Ishikawa (cell line): ENCODE results near the gene ACRBP.

Experiments
- CEBPB ChIP-seq: IDR thresholded peaks from 2 replicates; pipeline ENCODE4 v1.6.1; 2012
- CREB1 ChIP-seq: IDR thresholded peaks from 2 replicates; pipeline ENCODE4 v1.6.1; 2012; ENCODE audit warnings: low read depth
- EGR1 ChIP-seq: IDR thresholded peaks from 2 replicates; pipeline ENCODE4 v1.6.1; 2012
- EP300 ChIP-seq: IDR thresholded peaks from 2 replicates; pipeline ENCODE4 v1.6.1; 2012; ENCODE audit warnings: borderline replicate concordance
- FOXM1 ChIP-seq: IDR thresholded peaks from 2 replicates; pipeline ENCODE4 v1.6.1; 2012; ENCODE audit warnings: low read depth, borderline replicate concordance
- NFIC ChIP-seq: IDR thresholded peaks from 2 replicates; pipeline ENCODE4 v1.6.1; 2012
- RAD21 ChIP-seq: IDR thresholded peaks from 2 replicates; pipeline ENCODE4 v1.6.1; 2012; ENCODE audit warnings: low read depth
- REST ChIP-seq: IDR thresholded peaks from 2 replicates; pipeline ENCODE4 v1.6.1; 2012; ENCODE audit warnings: low read depth, mild to moderate bottlenecking
- TAF1 ChIP-seq: IDR thresholded peaks from 2 replicates; pipeline ENCODE4 v1.6.1; 2012; ENCODE audit warnings: low read depth, mild to moderate bottlenecking
- TCF12 ChIP-seq: IDR thresholded peaks from 2 replicates; pipeline ENCODE4 v1.6.1; 2012; ENCODE audit warnings: low read depth
- TEAD4 ChIP-seq: IDR thresholded peaks from 2 replicates; pipeline ENCODE4 v1.6.1; 2012
- USF1 ChIP-seq: IDR thresholded peaks from 2 replicates; pipeline ENCODE4 v1.6.1; 2012
- YY1 ChIP-seq: IDR thresholded peaks from 2 replicates; pipeline ENCODE4 v1.6.1; 2012; ENCODE audit warnings: low read depth
- ZBTB7A ChIP-seq: IDR thresholded peaks from 2 replicates; pipeline ENCODE4 v1.6.1; 2012; ENCODE audit warnings: low read depth
- TF ChIP-seq, protein P1 (sequence below): IDR thresholded peaks from 2 replicates; pipeline ENCODE4 v1.6.1; 2012

ACRBP gene

GRCh38 chr12:6630736-6631135 lies 16.5 kb downstream of the ACRBP start:
- TF ChIP-seq, protein P1, sequence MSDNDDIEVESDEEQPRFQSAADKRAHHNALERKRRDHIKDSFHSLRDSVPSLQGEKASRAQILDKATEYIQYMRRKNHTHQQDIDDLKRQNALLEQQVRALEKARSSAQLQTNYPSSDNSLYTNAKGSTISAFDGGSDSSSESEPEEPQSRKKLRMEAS: no peak
- peak; percentile 31; the same call in 1 of the 2 replicates for TF ChIP-seq NFIC

- TF ChIP-seq EGR1 (no peak), NFIC (no peak), CEBPB (no peak)
Measured at GRCh38 chr12:6627616-6628015, 19.6 kb downstream of the ACRBP start.

- TF ChIP-seq REST: no peak
- TF ChIP-seq USF1: no peak
- TF ChIP-seq, protein P1: no peak
Measured at GRCh38 chr12:6626654-6627283, 20.5 kb downstream of the ACRBP start.

GRCh38 chr12:6620885-6621274 lies 26.4 kb downstream of the ACRBP start:
- TF ChIP-seq EP300: no peak
- no peak for TF ChIP-seq USF1
- TF ChIP-seq CREB1: no peak
- no peak for TF ChIP-seq TEAD4
- no peak for TF ChIP-seq YY1
- no peak for TF ChIP-seq TAF1
- TF ChIP-seq EGR1: no peak
- TF ChIP-seq CEBPB: no peak
- no peak for TF ChIP-seq RAD21
- TF ChIP-seq TCF12: no peak
- no peak for TF ChIP-seq REST
- no peak for TF ChIP-seq NFIC
- TF ChIP-seq, protein P1: no peak
- no peak for TF ChIP-seq ZBTB7A
- no peak for TF ChIP-seq FOXM1

- TF ChIP-seq TCF12: no peak
- TF ChIP-seq TEAD4: no peak
- TF ChIP-seq, protein P1: no peak
- no peak for TF ChIP-seq TAF1
- TF ChIP-seq FOXM1: no peak
- TF ChIP-seq CEBPB: no peak
- no peak for TF ChIP-seq CREB1
- TF ChIP-seq EP300: no peak
- no peak for TF ChIP-seq USF1
- no peak for TF ChIP-seq RAD21
- no peak for TF ChIP-seq REST
- no peak for TF ChIP-seq NFIC
- no peak for TF ChIP-seq EGR1
- TF ChIP-seq ZBTB7A: no peak
- TF ChIP-seq YY1: no peak
Measured at GRCh38 chr12:6620137-6620884, 26.9 kb downstream of the ACRBP start.
